Measurements from ENCODE around the gene AGAP2.

The AGAP2 gene

GRCh38 chr12:57736741-57737466 is 1.6 kb downstream of the AGAP2 start:
- peak; percentile 58 for DNase-seq (ENCODE audit: low spot score)

DNA sequence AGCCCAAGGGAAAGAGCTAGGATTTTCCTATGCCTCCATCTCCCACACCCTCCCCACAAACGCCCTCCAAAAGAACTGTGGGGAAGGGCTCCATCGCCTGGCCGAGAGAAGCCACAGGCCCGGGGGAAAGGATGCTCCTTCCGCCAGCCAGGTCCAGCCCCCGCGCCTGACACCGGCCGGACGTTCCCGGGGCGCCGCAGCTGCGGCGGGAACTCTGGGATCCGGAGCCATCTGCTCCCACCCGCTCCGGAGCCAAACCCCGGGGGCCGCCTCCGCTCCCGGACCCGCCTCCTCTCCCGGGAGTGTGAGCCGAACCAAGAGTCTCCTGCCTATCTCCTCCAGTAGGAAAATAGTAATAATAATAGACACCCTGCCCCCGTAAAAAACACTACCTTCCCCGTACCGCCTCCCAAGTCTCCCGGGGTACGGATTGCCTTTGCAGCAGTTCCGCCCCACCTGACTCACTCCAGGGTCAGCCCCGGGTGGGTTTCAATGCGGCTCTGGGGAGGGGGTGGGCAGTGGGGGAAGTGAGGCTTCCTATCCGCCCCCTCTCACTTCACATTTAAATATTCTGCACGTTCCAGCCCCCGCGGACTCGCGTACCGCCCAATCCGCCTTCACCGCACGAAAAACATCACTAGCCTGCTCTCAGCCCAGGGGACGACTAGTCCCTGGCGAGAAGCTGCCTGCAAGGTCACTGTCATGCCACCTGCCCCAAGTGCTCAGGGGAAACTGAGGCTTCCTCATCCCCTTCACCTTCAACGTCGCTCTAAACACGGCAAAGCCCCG is 2.4 kb downstream of the AGAP2 start:
- no peak for DNase-seq (ENCODE audit: low spot score)

- no peak for DNase-seq (ENCODE audit: low spot score)
Observed at GRCh38 chr12:57735198-57735855, 3.2 kb downstream of the AGAP2 start.

GRCh38 chr12:57734591-57734990 is 4.0 kb downstream of the AGAP2 start:
- no peak for DNase-seq (ENCODE audit: low spot score)

DNA sequence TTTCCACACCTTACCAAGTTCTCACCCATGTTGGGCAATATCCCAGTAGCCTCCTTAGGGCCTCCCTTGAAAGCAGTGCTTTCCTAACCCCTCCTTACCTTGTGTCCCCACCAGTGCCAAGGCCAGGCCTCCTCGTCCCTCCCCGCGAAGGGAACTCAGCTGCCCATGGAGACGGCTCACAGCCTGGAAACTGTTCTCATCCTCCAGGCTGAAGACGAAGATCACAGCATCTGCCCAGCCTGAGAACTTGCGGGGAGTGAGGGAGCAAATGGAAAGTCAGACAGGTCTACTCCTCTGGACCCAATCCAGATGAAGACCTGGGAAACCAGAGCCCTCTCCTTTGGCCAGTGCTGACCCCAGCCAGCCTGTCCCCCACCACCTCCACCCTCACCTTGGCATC is 4.6 kb downstream of the AGAP2 start:
- DNase-seq (ENCODE audit: low spot score): no peak

DNA sequence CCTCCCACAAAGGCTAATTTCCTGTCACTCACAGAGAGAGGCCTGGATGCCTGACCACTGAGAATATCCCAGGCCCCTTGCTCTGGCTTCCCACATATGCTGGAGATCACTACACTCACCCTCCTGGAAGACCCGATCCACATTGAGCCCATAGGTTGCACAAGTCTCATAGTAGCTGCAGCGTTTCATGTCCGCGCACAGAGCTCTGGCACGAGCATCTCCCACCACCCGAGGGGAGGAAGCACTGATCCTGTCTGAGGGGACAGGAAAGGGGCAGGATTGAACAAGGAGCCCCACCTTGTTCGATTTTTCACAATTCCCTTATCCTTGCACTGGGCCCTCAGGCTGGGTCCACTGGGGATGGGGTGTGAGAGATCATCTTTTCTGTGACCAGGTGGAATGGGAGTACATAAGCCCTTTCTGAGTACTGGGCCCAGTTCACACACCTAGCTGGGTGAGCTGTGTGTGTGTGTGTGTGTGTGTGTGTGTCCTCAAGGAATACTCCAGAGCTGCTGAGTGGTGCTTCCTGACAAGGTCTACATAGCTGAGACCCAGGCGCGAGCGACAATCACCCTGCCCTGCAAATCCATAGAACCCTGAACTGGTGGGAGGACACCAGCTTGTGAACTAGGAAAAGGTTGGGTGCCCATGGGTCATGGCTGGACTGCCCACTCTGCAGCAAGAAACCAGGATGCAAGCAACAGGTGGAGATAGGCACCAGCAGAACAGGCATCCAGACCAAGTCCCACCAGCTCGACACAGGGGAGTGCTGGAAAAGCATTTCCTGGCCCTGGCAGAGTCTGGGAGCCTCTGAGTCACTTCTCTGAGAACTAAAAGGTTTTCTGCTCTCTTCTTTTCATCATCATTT is 5.6 kb downstream of the AGAP2 start:
- no peak for DNase-seq (ENCODE audit: low spot score)

DNA sequence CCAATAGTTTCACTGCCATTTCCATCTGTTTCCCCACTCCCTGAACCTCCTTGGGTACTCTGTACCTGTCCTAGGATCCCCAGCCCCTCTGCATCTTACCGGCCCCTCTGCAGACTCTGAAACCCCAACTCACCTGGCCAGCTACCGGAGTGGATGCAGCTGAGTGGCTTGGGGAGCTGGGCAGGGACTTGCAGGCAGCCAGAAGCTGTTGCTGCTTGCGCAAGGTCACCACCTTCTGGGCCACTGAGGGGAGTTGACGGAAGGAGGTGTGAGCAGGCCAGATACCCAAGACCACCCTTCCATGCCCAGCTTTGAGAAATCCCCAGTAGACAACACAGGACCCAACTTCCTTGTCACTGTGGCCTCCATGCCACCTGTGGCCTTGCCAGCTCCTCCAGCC is 6.3 kb downstream of the AGAP2 start:
- no peak for DNase-seq (ENCODE audit: low spot score)

DNA sequence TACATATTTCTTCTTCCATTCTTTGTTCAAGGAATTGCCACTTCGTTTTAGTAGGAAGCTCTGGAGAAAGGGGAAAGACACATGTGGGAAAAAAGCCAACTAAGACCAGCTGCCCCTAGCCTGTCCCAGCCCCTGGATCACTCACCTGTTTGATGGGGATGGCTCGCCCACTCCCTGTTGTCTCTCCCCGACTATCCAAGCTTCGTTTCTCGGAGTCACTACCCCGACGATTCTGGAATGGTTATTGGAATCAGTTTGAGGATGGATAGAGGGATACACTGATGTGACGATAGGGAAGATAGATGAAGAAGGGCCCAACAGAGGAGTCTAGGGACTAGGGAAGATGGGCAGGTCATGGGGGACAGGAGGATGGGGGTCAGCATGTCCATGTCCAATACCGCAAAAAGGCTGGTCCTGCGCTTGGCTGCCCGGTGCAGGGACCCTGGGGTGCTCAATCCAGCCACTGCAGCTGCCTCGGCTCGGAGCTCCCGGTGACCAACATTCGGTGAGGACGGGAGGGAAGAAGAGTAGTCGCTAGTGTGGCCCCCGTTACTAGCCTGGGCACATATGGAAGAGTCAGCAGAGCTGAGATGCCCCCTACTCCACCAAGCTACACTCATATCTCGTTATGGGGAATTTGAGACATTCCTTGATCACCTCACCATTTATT is 7.0 kb downstream of the AGAP2 start:
- no peak for DNase-seq (ENCODE audit: low spot score)

GRCh38 chr12:57730336-57731067 is 8.0 kb downstream of the AGAP2 start:
- no peak for DNase-seq (ENCODE audit: low spot score)

DNA sequence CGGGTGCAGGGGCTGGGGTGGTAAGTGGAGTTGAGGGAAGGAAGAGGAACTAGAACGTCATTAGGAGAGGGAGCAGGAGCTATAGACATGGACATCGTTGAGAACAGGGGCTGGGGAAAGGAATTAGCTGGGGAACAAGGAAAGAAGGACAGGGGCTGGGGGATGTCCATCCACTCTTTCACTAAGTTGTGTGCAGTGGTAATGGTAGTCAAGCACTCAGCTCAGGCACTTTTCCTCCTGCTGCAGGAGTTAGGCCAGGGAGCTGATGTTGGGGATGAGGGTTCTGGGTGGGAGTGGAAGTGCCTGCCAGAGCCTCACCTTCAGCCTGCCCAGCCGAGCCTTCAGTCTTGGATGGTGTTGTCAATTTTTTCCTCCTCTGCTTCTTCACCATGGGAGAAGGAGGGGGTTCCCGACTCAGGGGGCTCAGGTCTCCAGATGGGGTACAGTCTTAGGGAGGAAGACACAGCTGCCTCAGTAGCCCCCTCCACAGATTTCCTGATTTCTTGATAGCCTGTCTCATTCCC is 9.2 kb downstream of the AGAP2 start:
- no peak for DNase-seq (ENCODE audit: low spot score)

DNA sequence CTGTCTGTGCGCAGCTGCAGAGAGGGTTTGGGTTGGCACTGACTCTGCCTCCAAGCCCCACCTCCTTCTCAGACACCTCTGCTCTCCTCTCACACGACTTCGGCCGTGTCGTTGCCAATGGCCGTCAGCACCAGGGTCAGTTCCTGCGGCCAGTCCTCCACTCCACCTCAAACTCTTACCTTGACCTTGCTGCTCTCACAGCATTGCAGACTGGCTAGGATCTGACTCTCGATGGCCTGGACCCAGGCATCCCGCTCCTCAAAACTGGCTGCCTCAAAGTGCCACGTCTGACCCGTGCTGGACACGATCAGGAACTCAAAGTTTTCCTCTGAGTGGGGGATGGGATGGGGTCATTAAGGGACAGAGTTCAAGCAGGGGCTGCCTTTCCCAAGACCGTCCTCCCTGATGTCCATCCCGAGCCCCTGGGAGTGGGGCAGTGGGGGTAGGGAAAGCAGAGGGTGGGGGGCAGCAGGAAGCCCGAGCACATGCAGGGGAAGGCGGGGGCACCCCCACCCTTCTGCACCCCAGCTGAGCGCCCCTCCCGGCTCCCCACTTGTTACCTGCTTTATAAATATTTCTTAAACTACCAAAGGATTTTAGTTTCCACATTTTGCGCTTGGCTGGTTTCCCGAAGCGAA is 10.7 kb downstream of the AGAP2 start:
- no peak for DNase-seq (ENCODE audit: low spot score)

- DNase-seq (ENCODE audit: low spot score): no peak
Observed at GRCh38 chr12:57726884-57727757, 11.4 kb downstream of the AGAP2 start.

- DNase-seq (ENCODE audit: low spot score): no peak
Observed at GRCh38 chr12:57726151-57726883, 12.2 kb downstream of the AGAP2 start.

DNA sequence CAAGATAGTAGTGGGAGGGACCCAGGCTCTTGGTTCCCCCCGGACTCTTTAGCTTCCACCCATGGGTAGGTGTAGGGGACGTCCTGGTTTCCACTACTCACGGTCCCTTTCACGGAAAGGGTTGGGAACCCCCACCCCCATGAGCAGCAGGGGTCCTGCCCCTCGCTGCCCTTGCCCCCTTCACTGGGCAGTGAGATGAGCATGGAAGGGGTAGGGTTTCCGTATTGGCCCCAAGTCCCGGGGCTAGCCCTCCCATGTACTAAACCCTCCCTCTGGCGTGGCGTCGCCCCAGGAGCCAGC is 12.7 kb downstream of the AGAP2 start:
- DNase-seq (ENCODE audit: low spot score): no peak

- DNase-seq (ENCODE audit: low spot score): no peak
Observed at GRCh38 chr12:57724936-57725740, 13.4 kb downstream of the AGAP2 start.

DNA sequence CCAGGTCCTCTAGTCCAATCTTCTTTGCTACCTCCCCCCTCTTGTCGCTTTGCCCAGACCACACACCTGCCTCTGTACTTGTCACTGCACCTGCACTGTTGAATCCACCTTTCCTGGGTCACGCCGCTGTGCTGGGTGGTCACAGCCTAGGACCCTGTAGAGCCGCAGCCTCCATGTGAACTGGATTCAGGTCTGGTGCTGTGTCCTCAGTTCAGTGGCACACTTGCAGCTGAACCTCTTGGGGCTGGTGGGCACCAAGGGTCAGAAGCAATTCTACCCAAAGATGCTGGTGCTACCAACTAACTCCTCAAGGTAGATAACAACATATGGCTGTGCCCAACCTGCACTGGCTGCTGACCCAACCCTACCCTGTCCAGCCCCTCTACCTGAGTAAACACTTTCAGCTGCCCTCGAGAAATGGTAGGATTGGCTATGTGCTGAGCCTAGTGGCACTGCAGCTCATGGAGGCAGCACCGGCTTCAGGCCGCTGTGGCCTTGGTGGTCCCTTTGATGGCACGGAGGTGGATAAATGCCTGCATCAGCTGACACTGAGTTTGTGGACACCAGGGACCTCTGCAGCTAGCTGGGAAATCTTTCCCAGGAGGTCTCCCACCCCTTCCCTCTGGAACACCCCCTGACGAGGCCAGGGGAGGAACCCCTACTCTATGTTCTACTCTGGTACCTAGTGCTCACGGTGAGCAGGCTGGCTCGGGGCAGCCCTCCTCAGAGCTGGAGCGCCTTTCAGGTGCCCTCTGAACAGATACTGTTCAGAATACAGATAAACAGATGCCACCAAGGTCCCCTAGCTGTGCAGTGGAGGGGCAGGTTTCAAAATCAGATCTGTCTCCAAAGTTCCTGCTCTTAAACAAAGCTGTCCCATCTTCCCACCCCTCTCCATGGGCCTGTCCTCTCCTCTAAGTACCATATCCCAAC is 14.3 kb downstream of the AGAP2 start:
- DNase-seq (ENCODE audit: low spot score): no peak

DNA sequence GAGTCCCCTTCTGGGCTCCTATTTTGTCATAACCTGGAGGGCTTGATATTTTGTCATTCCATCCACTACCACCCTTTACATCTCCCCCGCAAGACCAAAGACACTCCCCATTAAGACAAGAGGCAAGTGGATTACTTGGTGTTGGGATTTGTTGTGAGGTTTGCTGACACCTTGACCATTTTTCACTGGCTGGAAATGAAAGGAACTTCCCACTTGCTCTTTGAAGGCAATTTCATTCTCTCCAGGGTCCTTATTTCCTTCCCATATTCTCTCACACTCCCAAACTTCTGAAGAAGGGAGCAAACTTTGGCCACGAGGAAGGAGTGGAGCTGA is 14.9 kb downstream of the AGAP2 start:
- no peak for DNase-seq (ENCODE audit: low spot score)
